Body of pancreas (tissue), 4 donors: ENCODE measurements around the gene CRYGD. TPM values are rescaled to one million over a fixed set of nuclear protein-coding genes. Genes with fewer than 3 reads are reported as not detected.
A peak's percentile ranks its signal among the peaks of the same experiment; 100 is the strongest.

Experiments
- ATAC-seq: fragments of 150-250 bp; one replicate; pipeline ENCODE4 v1.9.1; 2016
- DNase-seq, 4 donors: peaks; one replicate each; pipeline ENCODE4 v3.0.0-alpha.2; 2019
- H3K27ac ChIP-seq, 4 donors: fragments of 200-600 bp; sonication (generic); 1 replicate in 3 of 4; 2 replicates in 1 of 4; pipeline versions ENCODE4 v1.5.1 to v1.6.1; 2016 to 2019; ENCODE audit warnings: mild to moderate bottlenecking in 1 of 4, mixed read lengths in 1 of 4, moderate library complexity in 1 of 4
- H3K27me3 ChIP-seq, 2 donors: fragments of 200-600 bp; sonication (generic); one replicate each; pipeline ENCODE4 v1.6.0; 2016; ENCODE audit warnings: mild to moderate bottlenecking in 1 of 2
- H3K36me3 ChIP-seq, 2 donors: fragments of 200-600 bp; sonication (generic); replicated peaks in 1 of 2; 2 replicates each; pipeline ENCODE4 v1.5.1; 2016; ENCODE audit warnings: low read depth in 2 of 2; ENCODE audit not compliant: insufficient read depth in 1 of 2
- H3K4me1 ChIP-seq: fragments of 200-600 bp; sonication (generic); one replicate; pipeline ENCODE4 v1.6.0; 2016
- H3K4me3 ChIP-seq, 2 donors: fragments of 200-600 bp; sonication (generic); 1 replicate in 1 of 2; 2 replicates in 1 of 2; pipeline ENCODE4 v1.5.1; 2016 to 2019
- H3K9me3 ChIP-seq, 3 donors: fragments of 200-600 bp; sonication (generic); 1 replicate in 2 of 3; 2 replicates in 1 of 3; pipeline ENCODE4 v1.5.1; 2016
- POLR2A ChIP-seq, 3 donors: fragments of 450-650 bp; IDR thresholded peaks; one replicate each; pipeline ENCODE4 v1.6.1; 2016; ENCODE audit warnings: antibody characterized with exemption in 3 of 3, mild to moderate bottlenecking in 2 of 3
- WGBS, 2 donors: methylation state at CpG; one replicate each; pipeline ENCODE4 v1.1.5; 2017; 5-methylcytosine and 5-hydroxymethylcytosine counted together
- intact Hi-C: fragments of 100-400 bp; cut with DNase I; formaldehyde crosslinking; loops from one replicate; pipeline ENCODE4 v1.15.1; 2023
- total RNA-seq, 2 donors: library from RNA; depleted of rRNA; stranded (reverse); fragments of >200 nt; gene quantifications; one replicate each; pipeline ENCODE4 v1.1.0, GENCODE V29; 2016
- TF ChIP-seq, protein P1 (sequence below), 7 experiments: fragments of 450-650 bp in 4 of 7; fragments of 200-600 bp in 3 of 7; sonication (generic) in 3 of 7; IDR thresholded peaks; one replicate each; pipeline ENCODE4 v1.5.1; 2016 to 2019; ENCODE audit warnings: antibody characterized with exemption in 7 of 7

CRYGD gene
- total RNA-seq, 2 donors from 2014 or later, result not detected

DNA sequence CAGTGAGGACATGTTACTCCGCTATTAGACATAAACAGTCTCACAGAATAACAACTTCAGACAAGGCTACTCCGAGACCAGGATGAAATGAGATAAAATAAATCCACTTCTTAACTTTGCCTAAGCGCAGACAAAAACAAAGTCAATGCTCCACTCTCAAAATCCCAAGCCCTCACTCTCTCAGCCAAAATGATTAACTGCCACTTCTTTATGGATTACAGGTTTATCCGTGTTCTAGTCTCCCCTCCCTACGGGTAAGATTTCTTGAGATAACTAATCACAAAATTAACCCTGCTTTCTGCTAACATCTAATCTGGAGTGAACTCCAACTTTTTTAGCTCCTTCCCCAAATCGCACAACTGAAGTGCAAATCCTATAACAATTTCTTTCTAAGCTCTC lies 6.4 kb upstream of the CRYGD start:
- Histone ChIP-seq H3K27ac (no peak overlapping the region), H3K9me3 (no peaks in the 10 kb centered on the region), H3K4me1 (peaks cover 11% of the 10 kb centered on the region), H3K4me3 (no peak overlapping the region), H3K27me3 (no peaks in the 10 kb centered on the region), H3K36me3 (no peaks in the 10 kb centered on the region)
- DNase-seq (no peak), ATAC-seq (no peak)
- TF ChIP-seq, protein P1, sequence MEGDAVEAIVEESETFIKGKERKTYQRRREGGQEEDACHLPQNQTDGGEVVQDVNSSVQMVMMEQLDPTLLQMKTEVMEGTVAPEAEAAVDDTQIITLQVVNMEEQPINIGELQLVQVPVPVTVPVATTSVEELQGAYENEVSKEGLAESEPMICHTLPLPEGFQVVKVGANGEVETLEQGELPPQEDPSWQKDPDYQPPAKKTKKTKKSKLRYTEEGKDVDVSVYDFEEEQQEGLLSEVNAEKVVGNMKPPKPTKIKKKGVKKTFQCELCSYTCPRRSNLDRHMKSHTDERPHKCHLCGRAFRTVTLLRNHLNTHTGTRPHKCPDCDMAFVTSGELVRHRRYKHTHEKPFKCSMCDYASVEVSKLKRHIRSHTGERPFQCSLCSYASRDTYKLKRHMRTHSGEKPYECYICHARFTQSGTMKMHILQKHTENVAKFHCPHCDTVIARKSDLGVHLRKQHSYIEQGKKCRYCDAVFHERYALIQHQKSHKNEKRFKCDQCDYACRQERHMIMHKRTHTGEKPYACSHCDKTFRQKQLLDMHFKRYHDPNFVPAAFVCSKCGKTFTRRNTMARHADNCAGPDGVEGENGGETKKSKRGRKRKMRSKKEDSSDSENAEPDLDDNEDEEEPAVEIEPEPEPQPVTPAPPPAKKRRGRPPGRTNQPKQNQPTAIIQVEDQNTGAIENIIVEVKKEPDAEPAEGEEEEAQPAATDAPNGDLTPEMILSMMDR (IDR thresholded peaks at IDR 0.05), result no peak
- TF ChIP-seq POLR2A (IDR thresholded peaks at IDR 0.05), result no peak
- intact Hi-C loops, result no loop called here
- 34 to 39% methylated on average over 6 of the region's 6 CpGs for WGBS, 2 donors

DNA sequence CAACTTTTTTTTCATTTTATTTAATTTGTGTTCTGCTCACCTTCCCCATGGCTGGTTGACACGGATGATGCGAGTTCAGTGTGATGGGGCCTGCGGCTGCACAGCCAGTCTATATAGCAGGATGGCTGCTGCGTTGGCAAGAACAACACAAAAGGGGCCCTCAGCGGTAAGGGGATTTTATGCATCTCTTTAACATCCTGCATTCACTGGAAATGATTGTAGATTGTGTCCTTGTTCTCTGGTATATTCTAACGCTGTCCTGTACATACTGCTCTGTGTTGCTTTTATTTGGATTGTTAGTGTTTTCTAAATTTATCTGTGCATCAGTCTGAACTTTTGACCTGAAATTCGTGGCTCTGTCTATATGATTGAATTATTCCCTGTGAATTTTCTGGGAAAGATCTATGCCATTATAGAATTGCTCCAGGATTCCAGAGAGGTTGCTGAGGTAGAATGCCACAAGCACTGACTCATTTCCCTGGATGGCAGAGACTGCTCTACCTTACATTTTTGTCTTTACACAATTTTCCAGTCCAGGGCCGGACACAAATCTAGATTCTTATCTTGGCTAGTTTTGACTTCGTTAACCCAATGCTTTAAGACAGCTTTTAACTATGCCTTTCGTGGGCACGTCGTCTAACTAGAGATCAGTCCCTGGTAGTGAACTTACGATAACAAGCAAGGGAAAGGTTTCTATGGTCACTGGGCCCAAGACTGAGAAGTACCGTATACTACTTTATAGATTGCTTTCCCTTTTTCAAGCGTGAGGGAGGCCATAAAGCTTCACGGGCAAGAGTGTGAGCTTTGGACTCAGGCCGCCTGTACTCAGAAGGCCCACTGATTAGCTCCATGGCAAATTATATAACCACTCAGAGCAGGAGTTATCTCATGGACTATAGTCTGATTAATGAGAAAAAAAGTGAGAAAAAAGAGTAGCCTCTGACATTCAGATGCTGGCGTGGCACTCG lies 5.7 kb upstream of the CRYGD start, which contains the start of gene CRYGC:
CRYGC (minus strand) TSS at position 85 of the 968 bp plus-strand sequence; CDS start at position 49, 36 bp downstream.
- TF ChIP-seq, protein P1 (IDR thresholded peaks at IDR 0.05), result no peak
- TF ChIP-seq POLR2A (IDR thresholded peaks at IDR 0.05), result no peak
- intact Hi-C loops, result no loop called here
- Histone ChIP-seq H3K27ac (peak within 1 kb of the TSS in 1 of 4 donors; percentile 14), H3K36me3 (no peaks in the 10 kb centered on the region), H3K4me1 (peaks cover 10% of the 10 kb centered on the region), H3K4me3 (no peak within 1 kb of the TSS), H3K27me3 (no peaks in the 10 kb centered on the region), H3K9me3 (no peaks in the 10 kb centered on the region)
- DNase-seq (peak in 2 of 4 donors; percentile 14 to 49), ATAC-seq (peak; percentile 59)
- WGBS, 2 donors, result 41 to 55% methylated on average over 19 of the region's 19 CpGs

GRCh38 chr2:208128136-208128535 lies 3.8 kb upstream of the CRYGD start:
- intact Hi-C loops, result no loop called here
- Histone ChIP-seq H3K9me3 (no peaks in the 10 kb centered on the region), H3K36me3 (no peaks in the 10 kb centered on the region), H3K4me3 (no peak overlapping the region), H3K27ac (no peak overlapping the region), H3K4me1 (peaks cover 16% of the 10 kb centered on the region), H3K27me3 (no peaks in the 10 kb centered on the region)
- DNase-seq (no peak), ATAC-seq (no peak)
- no peak for TF ChIP-seq POLR2A (IDR thresholded peaks at IDR 0.05)
- TF ChIP-seq, protein P1 (IDR thresholded peaks at IDR 0.05), result no peak
- 94 to 96% methylated on average over 12 of the region's 12 CpGs for WGBS, 2 donors

- Histone ChIP-seq H3K27ac (no peak overlapping the region), H3K4me1 (peaks cover 16% of the 10 kb centered on the region), H3K9me3 (no peaks in the 10 kb centered on the region), H3K36me3 (no peaks in the 10 kb centered on the region), H3K4me3 (no peak overlapping the region), H3K27me3 (no peaks in the 10 kb centered on the region)
- no peak for DNase-seq
- no peak for TF ChIP-seq POLR2A (IDR thresholded peaks at IDR 0.05)
- TF ChIP-seq, protein P1 (IDR thresholded peaks at IDR 0.05), result no peak
- 93 to 94% methylated on average over 4 of the region's 4 CpGs for WGBS, 2 donors
- no peak for ATAC-seq
- intact Hi-C loops, result no loop called here
These were observed 2.8 kb upstream of the CRYGD start for GRCh38 chr2:208127090-208127489.
